ENCODE results near the gene SCARF1. TPM values are rescaled to one million over a fixed set of nuclear protein-coding genes. Genes with fewer than 3 reads are reported as not detected.

The SCARF1 gene
- total and polyA plus RNA-seq, 9 donors, result 7.0 to 11.8 (median 8.2) TPM

DNA sequence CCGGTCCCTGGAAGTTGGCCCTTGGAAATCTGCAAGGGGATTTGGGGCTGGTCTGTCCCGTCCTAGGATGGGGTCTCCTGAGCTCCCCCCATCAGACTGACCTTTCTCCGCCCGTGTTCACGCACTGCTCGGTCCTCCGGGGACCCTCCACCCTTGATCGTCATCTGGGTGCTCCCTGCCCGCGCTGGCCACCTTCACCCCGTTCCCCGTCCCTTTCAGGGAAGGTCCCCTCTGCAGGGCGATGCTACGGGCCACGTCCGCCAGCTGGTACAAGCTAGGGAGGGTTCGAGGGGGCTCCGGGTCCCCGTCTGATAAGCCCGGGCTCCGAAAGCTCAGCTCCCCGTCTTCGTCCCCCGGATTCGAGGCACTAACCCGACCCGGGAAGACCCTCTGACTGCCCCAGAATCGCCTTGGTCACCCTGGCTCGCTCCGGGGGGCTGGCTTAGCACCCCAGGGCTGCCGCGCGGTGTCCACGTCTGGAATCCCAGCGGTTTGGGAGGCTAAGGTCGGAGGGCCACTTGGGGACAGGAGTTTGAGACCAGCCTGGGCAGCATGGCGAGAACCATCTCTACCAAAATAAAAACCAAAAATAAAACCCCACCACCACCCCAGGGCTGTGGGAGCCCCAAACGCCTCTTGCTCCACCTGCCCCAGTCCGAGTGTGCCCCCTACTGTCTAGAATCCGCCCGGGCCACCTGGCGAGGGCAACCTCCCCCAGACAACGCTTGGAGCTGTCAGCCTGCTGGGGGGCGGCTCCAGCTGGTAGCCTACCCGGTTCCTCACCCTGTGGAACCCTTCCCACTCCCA is 15.8 kb downstream of the SCARF1 start:
- H3K4me3 ChIP-seq (ENCODE audit: low read length), result peak overlapping the region; percentile 65
- DNase-seq, result no peak
- H3K4me1 ChIP-seq (ENCODE audit: control insufficient read depth, insufficient read depth, low read length), result peaks cover 20% of the 10 kb centered on the region
- H3K27ac ChIP-seq (ENCODE audit: low read length), result peak overlapping the region; percentile 42
- no peaks in the 10 kb centered on the region for H3K36me3 ChIP-seq (ENCODE audit: control insufficient read depth, insufficient read depth, low read length)
- 2% methylated on average over 35 of the region's 45 CpGs for WGBS (ENCODE audit: insufficient coverage)
- H3K9me3 ChIP-seq (replicated peaks; ENCODE audit: control insufficient read depth, low read depth, low read length), result no peaks in the 10 kb centered on the region
- H3K27me3 ChIP-seq (ENCODE audit: control insufficient read depth, insufficient read depth, low read length), result peaks cover 40% of the 10 kb centered on the region

- no peaks in the 10 kb centered on the region for H3K9me3 ChIP-seq (replicated peaks; ENCODE audit: control insufficient read depth, low read depth, low read length)
- peak overlapping the region; percentile 78 for H3K27ac ChIP-seq (ENCODE audit: low read length)
- no peaks in the 10 kb centered on the region for H3K36me3 ChIP-seq (ENCODE audit: control insufficient read depth, insufficient read depth, low read length)
- peaks cover 20% of the 10 kb centered on the region for H3K4me1 ChIP-seq (ENCODE audit: control insufficient read depth, insufficient read depth, low read length)
- WGBS (ENCODE audit: insufficient coverage), result under 1% methylated on average over 77 of the region's 77 CpGs
- DNase-seq, result peak; percentile 97
- peaks cover 40% of the 10 kb centered on the region for H3K27me3 ChIP-seq (ENCODE audit: control insufficient read depth, insufficient read depth, low read length)
- peak overlapping the region; percentile 65 for H3K4me3 ChIP-seq (ENCODE audit: low read length)
Observed at GRCh38 chr17:1628856-1629503, 16.6 kb downstream of the SCARF1 start.

- Histone ChIP-seq H3K9me3 (replicated peaks; ENCODE audit: control insufficient read depth, low read depth, low read length) (no peaks in the 10 kb centered on the region), H3K27ac (ENCODE audit: low read length) (peak within 1 kb of the TSS; percentile 78), H3K27me3 (ENCODE audit: control insufficient read depth, insufficient read depth, low read length) (peaks cover 40% of the 10 kb centered on the region), H3K4me3 (ENCODE audit: low read length) (peak within 1 kb of the TSS; percentile 65), H3K4me1 (ENCODE audit: control insufficient read depth, insufficient read depth, low read length) (peaks cover 20% of the 10 kb centered on the region), H3K36me3 (ENCODE audit: control insufficient read depth, insufficient read depth, low read length) (no peaks in the 10 kb centered on the region)
- WGBS (ENCODE audit: insufficient coverage), result under 1% methylated on average over 95 of the region's 95 CpGs
- peak; percentile 91 for DNase-seq
Observed at GRCh38 chr17:1627982-1628855, 17.3 kb downstream of the SCARF1 start, which contains the start of gene SLC43A2. TSS of gene SLC43A2 (minus strand) at chr17:1628834. CDS start at chr17:1627874, 960 bp downstream.

DNA sequence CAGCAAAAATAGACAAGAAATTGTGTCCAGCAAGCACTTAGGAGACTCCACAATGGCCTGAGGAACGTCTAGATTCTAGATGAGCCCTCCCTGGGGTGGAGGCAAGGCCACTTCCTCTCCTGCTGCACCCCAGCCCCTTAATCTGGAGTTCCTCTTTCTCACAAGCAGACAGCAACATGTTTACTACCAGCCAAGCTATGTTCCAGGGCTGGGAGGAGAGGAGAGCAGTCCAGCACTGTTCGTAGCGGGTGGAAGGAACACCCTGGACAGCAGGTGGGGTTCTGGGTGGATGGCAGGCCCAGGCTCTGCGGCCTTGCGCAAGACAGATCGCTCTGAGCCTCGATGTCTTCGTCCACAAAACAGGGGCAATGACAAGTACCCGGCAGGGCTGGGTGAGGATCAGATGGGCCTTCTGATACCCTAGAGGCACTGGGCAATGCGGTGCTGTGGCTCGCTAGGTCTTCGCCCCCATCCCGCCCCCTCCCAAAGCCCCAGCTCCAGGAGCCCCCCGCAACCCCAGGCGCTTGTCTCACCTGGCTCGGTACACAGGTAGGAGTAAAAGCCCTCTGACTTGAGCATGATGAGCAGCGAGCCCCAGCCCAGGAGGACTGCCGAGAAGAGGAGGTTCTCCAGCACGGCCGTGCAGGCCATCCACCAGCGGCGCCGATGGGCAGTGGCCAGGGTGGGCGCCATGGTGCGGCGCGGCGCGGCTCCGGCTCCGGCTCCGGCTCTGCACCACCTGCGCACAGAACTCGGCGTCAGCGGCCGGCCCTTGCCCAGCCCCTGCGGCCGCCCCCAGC is 18.1 kb downstream of the SCARF1 start:
- Histone ChIP-seq H3K9me3 (replicated peaks; ENCODE audit: control insufficient read depth, low read depth, low read length) (no peaks in the 10 kb centered on the region), H3K4me3 (ENCODE audit: low read length) (peak overlapping the region; percentile 21), H3K27me3 (ENCODE audit: control insufficient read depth, insufficient read depth, low read length) (peaks cover 40% of the 10 kb centered on the region), H3K36me3 (ENCODE audit: control insufficient read depth, insufficient read depth, low read length) (no peaks in the 10 kb centered on the region), H3K4me1 (ENCODE audit: control insufficient read depth, insufficient read depth, low read length) (peaks cover 20% of the 10 kb centered on the region), H3K27ac (ENCODE audit: low read length) (peak overlapping the region; percentile 11)
- WGBS (ENCODE audit: insufficient coverage), result 16% methylated on average over 34 of the region's 39 CpGs
- peak; percentile 76 for DNase-seq

DNA sequence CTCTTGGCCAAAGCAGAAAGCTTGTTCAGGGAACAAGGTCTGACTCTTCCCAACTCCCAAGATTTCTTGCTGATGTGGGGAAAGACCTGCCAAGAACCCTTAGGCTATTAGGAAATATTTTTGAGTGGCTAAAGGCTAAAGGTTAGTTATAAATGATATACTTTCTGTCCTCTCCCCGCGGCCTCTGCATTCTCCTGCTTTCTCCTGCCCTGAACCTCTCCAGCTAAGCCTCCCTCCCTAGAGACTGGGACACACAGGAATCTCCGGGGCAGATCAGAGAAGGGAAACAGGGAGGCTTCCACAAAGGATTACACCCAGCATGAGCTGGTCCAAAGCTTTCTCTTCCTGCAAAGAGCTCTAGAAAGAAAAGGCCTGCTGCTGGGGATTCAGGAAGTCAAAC is 19.2 kb downstream of the SCARF1 start:
- H3K27ac ChIP-seq (ENCODE audit: low read length), result peak overlapping the region; percentile 10
- no peaks in the 10 kb centered on the region for H3K9me3 ChIP-seq (replicated peaks; ENCODE audit: control insufficient read depth, low read depth, low read length)
- H3K27me3 ChIP-seq (ENCODE audit: control insufficient read depth, insufficient read depth, low read length), result peaks cover 37% of the 10 kb centered on the region
- no peaks in the 10 kb centered on the region for H3K36me3 ChIP-seq (ENCODE audit: control insufficient read depth, insufficient read depth, low read length)
- peaks cover 20% of the 10 kb centered on the region for H3K4me1 ChIP-seq (ENCODE audit: control insufficient read depth, insufficient read depth, low read length)
- 50% methylated on average over 1 of the region's 3 CpGs for WGBS (ENCODE audit: insufficient coverage)
- DNase-seq, result no peak
- H3K4me3 ChIP-seq (ENCODE audit: low read length), result no peak overlapping the region

GRCh38 chr17:1625581-1625980 is 20.0 kb downstream of the SCARF1 start:
- no peak for DNase-seq
- Histone ChIP-seq H3K4me3 (ENCODE audit: low read length) (no peak overlapping the region), H3K4me1 (ENCODE audit: control insufficient read depth, insufficient read depth, low read length) (peaks cover 20% of the 10 kb centered on the region), H3K27me3 (ENCODE audit: control insufficient read depth, insufficient read depth, low read length) (peaks cover 35% of the 10 kb centered on the region), H3K9me3 (replicated peaks; ENCODE audit: control insufficient read depth, low read depth, low read length) (no peaks in the 10 kb centered on the region), H3K27ac (ENCODE audit: low read length) (no peak overlapping the region), H3K36me3 (ENCODE audit: control insufficient read depth, insufficient read depth, low read length) (no peaks in the 10 kb centered on the region)
- WGBS (ENCODE audit: insufficient coverage), result 86% methylated on average over 1 of the region's 6 CpGs

- peaks cover 18% of the 10 kb centered on the region for H3K4me1 ChIP-seq (ENCODE audit: control insufficient read depth, insufficient read depth, low read length)
- no peak overlapping the region for H3K4me3 ChIP-seq (ENCODE audit: low read length)
- H3K36me3 ChIP-seq (ENCODE audit: control insufficient read depth, insufficient read depth, low read length), result no peaks in the 10 kb centered on the region
- no peak overlapping the region for H3K27ac ChIP-seq (ENCODE audit: low read length)
- peaks cover 31% of the 10 kb centered on the region for H3K27me3 ChIP-seq (ENCODE audit: control insufficient read depth, insufficient read depth, low read length)
- H3K9me3 ChIP-seq (replicated peaks; ENCODE audit: control insufficient read depth, low read depth, low read length), result no peaks in the 10 kb centered on the region
- 83% methylated on average over 12 of the region's 14 CpGs for WGBS (ENCODE audit: insufficient coverage)
- DNase-seq, result no peak
Observed at GRCh38 chr17:1625053-1625452, 20.5 kb downstream of the SCARF1 start.

GRCh38 chr17:1624650-1625049 is 20.9 kb downstream of the SCARF1 start:
- no peak overlapping the region for H3K27ac ChIP-seq (ENCODE audit: low read length)
- peaks cover 14% of the 10 kb centered on the region for H3K4me1 ChIP-seq (ENCODE audit: control insufficient read depth, insufficient read depth, low read length)
- H3K9me3 ChIP-seq (replicated peaks; ENCODE audit: control insufficient read depth, low read depth, low read length), result no peaks in the 10 kb centered on the region
- H3K36me3 ChIP-seq (ENCODE audit: control insufficient read depth, insufficient read depth, low read length), result no peaks in the 10 kb centered on the region
- no peak overlapping the region for H3K4me3 ChIP-seq (ENCODE audit: low read length)
- 86% methylated on average over 10 of the region's 12 CpGs for WGBS (ENCODE audit: insufficient coverage)
- DNase-seq, result no peak
- peaks cover 27% of the 10 kb centered on the region for H3K27me3 ChIP-seq (ENCODE audit: control insufficient read depth, insufficient read depth, low read length)

DNA sequence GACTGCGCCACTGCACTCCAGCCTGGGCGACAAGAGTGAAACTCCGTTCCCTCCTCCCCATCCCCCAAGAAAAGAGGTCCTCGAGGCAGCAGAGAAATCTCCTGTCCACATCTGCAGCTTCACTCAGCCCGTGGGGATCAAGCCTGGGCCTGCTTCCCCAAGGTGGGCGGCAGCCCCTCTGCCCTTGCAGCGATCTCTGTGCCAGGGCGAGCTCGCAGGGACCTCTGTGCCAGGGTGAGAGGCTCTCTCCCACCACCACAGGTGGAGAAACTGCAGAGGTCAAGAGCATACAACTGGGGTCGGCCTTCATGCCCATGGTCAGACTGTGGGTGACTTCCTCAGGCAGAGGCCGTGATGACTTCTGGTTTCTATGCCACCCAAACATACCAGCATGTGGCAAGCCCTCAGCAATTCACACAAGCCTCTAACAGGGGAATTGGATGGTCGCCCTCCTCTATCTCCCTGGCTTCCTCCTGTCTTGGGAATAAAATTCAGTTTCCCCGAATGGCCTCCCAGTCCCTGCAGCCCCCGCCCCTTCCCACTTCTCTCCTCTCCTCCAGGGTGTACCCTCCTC is 22.4 kb downstream of the SCARF1 start:
- Histone ChIP-seq H3K9me3 (replicated peaks; ENCODE audit: control insufficient read depth, low read depth, low read length) (no peaks in the 10 kb centered on the region), H3K4me3 (ENCODE audit: low read length) (no peak overlapping the region), H3K36me3 (ENCODE audit: control insufficient read depth, insufficient read depth, low read length) (no peaks in the 10 kb centered on the region), H3K4me1 (ENCODE audit: control insufficient read depth, insufficient read depth, low read length) (peaks cover 11% of the 10 kb centered on the region), H3K27me3 (ENCODE audit: control insufficient read depth, insufficient read depth, low read length) (peaks cover 22% of the 10 kb centered on the region), H3K27ac (ENCODE audit: low read length) (no peak overlapping the region)
- whole genome bisulfite sequencing (ENCODE audit: insufficient coverage), result 83% methylated on average over 14 of the region's 14 CpGs
- no peak for DNase-seq
